HG03571 (cell line): ENCODE measurements around the gene SPRED3.
A peak's percentile ranks its signal among the peaks of the same experiment; 100 is the strongest.
"Not testable (repeated sequence)": the region's sequence is repeated elsewhere in the genome, so short reads cannot be mapped to it uniquely, and the experiment has no call there.

Experiments
- ATAC-seq: cut with Tn5 transposase; IDR thresholded peaks from one replicate; pipeline ENCODE4 v1.9.1; 2021; ENCODE audit not compliant: unreplicated experiment

Gene SPRED3

DNA sequence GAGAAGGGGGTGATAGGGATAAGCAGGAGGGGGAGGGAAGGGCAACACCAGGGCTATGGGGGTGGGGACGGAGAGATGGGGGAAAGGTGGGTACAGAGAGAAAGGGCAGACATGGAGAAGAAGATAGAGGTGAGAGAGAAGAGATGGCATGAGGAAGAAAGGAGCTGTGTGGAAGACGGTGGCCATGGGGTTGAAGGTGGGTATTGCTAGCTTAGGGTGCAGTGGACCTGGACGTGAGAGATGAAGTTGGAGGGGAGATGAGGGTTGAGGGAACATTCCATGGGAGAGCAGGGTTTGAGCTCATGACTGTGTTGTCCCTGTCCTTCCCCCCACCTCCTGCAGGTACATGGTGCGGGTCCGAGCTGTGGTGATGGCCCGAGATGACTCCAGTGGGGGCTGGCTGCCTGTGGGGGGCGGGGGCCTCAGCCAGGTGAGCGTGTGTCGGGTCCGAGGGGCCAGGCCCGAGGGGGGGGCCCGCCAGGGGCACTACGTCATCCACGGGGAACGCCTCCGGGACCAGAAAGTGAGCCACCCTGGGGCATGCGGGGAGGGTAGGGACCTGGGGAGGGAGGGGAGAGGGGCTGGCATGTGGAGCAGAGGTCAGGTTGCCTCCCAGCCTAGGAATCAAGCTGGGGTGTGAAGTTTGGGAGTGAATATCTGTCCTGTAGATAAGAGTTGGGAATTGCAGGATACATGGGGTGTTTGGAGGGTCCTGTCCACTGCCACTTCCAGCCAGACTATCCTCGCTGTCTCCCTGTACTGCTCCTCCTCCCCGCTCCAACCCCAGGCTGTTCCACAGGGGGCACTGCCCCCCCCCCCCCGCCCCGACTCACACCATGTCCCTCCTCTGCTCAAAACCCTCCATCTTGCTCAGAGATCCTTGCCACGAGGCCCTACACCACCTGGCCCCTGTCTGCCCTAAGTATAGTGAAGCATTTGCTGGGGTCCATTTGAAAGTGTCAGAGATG lies 1.7 kb downstream of the SPRED3 start:
- no peak for ATAC-seq

DNA sequence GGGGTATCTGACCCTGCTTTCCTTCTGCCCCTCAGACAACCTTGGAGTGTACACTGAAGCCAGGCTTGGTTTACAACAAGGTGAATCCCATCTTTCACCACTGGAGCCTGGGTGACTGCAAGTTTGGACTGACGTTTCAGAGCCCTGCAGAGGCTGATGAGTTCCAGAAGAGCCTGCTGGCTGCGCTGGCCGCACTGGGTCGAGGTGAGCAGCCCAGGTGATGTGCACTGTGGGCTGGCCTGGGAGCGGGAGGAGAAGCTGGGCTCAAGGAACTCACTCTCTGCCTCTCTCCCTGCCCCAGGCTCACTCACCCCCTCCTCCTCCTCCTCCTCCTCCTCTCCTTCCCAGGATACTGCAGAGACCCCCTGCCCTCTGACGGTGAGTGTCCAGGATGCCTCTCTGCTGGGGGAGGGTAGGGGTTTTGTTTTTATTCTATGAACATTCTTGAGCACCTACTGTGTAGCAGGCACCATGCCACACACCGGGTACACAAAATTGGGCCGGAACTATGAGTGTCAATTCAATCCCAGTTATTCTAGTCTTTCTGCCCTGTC lies 3.5 kb downstream of the SPRED3 start:
- no peak for ATAC-seq

DNA sequence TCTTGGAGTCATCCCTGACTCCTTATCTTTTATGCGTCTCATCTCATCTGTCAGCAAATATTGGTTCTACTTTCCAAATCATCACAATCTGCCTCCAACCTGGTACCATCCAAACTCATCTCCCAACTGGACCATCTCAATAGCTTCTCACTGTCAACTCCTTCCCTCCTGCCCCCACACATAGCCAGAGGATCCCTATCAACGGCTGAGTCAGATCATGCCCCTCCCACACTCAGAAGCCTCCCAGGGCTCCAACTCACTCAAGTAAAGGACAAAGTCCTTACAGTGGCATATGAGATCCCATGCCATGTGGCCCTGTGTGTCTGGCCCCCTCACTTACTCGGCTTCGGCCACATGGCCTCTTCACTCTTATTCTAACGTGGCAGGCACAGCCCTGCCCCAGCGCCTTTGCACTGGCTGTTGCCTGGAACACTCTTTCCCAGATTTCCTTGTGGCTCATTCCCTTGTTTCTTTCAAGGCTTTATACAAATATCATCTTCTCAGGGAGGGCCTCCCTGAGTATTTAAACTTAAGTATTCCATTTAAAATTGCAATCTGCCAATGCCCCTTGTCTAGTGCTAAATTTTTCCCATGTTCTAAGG lies 4.3 kb downstream of the SPRED3 start:
- ATAC-seq = no peak

DNA sequence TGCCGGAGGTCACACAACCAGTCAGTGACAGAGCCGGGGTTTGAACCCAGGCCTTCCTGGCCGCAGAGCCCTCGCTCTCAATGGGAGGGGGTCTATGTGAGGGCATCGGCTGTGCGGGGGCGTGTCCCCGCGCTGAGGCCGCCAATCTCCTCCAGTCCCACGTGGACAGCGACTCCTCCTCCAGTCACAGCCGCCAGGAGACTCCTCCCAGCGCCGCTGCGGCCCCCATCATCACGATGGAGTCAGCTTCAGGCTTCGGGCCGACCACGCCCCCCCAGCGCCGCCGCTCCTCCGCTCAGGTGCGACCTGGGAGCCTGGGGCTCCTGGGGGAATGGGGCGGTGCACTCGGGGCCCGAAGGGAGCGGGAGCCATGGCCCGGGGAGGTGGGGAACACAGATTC lies 6.0 kb downstream of the SPRED3 start:
- ATAC-seq = no peak

DNA sequence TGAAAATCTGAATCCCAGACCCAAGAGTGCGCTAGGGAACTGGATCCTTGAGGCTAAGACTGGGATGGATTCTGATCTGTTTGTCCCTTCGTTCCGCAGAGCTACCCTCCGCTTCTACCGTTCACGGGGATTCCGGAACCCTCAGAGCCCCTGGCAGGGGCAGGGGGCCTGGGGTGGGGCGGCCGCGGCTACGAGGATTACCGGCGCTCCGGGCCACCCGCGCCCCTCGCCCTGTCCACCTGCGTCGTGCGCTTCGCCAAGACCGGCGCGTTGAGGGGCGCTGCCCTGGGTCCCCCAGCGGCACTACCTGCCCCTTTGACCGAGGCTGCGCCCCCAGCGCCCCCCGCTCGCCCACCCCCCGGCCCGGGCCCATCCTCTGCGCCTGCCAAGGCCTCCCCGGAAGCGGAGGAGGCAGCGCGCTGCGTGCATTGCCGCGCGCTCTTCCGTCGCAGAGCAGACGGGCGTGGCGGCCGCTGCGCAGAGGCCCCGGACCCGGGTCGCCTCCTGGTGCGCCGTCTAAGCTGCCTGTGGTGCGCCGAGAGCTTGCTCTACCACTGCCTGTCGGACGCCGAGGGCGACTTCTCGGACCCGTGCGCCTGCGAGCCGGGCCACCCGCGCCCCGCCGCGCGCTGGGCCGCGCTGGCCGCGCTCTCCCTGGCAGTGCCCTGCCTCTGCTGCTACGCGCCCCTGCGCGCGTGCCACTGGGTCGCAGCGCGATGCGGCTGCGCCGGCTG lies 7.1 kb downstream of the SPRED3 start:
- ATAC-seq = no peak

DNA sequence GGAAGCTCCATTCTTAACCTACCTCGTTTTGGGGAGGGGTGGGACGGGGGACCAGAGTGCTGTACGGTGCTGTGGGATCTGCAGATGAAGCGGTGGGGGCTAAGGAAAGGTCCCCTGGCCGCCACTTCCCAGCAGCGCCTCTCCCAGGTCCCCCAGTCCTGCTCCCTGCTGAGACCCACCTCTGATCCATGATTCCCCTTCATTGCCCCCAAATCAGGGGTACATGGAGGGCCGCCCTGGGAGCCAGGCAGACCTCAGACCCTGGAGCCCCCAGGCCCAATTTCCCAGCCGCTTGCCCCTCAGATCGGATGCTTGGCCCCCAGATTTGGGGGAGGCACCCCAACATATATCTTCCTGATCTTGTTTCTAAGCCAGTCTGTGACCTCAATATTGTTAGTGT lies 10.6 kb downstream of the SPRED3 start:
- no peak for ATAC-seq

DNA sequence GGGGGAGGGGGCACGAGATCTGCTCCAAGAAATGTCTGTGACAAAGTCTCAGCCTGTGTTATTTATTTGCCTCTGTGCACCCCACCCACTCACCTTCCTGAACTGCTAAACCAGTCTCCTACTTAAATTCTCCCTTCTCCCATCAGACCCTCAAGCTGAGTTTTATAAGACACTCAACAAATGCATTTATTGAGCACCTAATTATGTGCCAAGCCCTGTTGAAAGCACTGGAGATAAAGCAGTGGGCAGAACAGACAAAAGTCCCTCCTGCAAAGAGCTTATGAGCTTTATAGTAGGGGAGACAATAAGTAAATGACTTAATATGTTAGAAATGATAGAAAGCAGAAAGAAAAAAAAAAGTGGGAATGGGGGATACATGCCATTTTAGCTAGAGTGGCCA lies 11.0 kb downstream of the SPRED3 start:
- ATAC-seq = no peak

DNA sequence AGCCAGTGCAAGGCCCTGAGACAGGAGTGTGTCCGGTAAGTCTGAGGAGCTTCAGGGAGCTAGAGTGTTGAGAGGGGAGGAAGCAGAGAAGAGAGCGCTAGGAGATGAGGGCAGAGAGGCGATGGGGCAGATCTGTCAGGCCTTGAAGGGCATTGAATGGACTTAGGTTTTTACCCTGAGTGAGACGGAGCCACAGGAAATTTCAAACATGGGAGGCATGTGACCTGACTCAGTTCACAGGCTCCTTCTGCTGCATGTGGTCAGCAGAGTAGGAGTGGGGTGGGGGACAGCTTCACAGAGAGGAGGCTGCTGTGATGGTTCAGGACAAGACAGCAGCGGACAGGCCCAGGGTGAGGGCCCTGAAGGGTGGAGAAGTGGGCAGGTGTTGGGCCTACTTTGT lies 11.9 kb downstream of the SPRED3 start:
- no peak for ATAC-seq

DNA sequence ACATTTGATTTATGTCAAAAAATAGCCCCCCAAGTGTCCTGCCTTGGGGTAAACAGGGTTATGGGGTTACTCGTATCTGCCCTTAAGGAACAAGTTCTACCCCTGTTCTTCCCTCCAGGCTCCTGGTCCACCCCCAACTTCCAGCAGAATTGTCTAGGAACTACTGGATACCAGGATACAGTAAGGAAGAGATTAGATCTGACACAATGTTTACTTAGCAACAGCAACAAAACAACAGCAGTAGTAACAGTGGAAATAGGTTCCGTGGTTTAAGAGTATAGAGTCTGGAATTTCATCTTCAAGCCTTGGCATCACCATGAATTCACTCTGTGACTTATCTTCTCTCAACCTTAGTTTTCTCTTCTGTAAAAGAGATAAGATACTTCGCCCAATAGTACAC lies 12.7 kb downstream of the SPRED3 start:
- no peak for ATAC-seq

DNA sequence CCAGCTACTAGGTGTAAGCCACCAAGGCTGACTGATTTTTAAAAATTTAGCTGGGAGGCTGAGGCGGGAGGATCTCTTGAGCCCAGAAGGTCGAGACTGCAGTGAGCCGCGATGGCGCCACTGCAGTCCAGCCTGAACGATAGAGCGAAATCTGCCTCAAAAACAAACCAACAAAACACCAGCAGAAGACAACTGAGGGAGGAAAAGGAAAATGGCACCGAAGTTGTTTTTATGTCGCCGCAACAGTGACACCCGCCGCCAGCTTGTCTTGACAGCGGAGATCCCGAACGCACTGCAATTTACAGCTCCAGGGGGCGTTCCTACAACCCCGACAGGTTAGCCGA lies 14.1 kb downstream of the SPRED3 start:
- no peak for ATAC-seq

DNA sequence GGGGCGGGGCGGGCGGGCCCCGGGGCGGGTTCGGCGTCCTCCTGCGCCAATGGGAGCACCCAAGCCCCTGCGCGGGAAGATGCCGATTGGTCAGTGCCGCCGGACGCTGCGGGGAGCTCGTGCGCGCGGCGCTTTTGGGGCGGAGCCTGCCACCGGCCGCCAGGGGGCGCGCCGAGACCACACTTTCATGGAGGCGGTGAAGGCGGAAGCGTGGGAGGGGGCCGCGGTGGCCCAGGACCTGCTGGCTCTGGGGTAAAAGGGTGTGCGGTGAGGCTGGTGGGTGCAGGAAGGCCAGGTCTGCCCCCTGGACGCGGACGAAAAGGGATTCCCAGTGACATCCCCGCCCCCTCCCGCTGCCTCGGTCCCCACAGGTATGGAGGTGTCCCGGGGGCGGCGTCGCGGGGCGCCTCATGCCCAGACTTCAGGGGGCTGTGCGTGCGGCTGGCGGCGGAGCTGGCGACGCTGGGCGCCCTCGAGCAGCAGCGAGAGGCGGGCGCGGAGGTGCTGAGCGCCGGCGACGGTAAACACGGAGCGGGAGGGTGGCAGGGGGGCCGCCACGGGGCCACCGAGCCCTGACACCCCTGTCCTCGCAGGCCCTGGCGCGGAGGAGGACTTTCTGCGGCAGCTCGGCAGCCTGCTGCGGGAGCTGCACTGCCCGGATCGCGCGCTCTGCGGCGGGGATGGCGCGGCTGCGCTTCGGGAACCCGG lies 14.6 kb downstream of the SPRED3 start, which contains the start of gene FAM98C:
Gene FAM98C, plus strand, starts transcription at position 127 of the 708 bp plus-strand sequence. Its CDS starts 61 bp downstream, at position 188.
- ATAC-seq = peak; percentile 75

DNA sequence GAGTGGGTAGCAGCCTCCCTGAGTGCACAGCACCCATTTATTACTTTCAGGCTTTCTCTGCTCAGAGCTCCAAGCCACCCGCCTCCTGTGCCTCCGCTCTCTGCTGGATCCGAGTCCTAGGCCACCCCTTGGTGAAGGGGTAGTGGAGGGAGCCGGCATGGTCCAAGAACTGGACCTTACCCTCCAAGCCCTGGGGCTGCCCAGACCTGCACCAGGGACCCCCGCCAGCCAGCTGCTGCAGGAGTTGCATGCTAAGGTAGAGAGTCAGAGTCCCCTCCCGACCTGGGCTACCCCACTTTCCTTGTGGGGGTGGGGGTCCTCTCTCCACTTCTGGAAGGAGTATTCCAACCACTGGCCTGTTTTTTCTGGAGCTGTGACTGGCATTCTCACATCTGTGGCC lies 16.4 kb downstream of the SPRED3 start:
- ATAC-seq = no peak

DNA sequence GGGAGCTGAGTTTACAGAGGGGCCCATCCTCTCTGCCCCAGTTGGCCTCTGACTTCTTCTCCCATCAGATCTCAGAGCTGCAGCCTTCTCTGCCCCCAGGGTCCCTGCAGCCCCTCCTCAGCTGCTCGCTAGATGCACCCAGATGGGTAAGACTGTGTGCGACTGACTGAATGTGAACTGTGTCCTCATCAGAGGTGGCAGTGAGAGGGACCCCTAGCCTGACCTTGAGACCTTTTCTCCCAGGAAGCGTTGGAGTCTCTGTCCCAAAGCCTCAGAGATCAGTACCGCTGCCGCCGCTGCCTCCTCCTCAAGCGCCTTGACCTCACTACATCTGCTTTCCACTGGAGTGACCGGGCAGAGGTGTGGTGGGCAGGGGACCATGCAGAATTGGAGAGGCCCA lies 16.8 kb downstream of the SPRED3 start:
- no peak for ATAC-seq

DNA sequence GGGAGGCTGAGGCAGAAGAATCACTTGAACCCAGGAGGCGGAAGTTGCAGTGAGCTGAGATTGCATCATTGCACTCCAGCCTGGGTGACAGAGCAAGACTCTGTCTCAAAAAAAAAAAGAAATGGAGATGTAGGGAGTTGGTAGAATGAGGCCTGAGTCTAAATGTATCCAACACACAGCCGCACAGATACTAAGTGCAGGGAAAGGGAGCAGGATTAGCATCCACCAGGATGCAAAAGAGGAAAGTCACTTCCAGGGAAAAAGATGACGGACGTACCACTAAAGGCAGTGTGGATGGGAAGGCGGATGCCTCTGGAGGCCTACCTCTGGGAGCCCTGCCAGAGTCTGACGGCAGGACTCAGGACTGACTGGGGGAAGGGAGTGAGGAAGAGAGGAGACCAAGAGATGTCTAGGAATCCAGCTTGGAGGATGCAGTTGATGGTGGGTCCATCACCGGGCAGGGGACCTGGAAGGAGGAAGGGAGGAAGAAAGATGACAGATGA lies 21.2 kb downstream of the SPRED3 start:
- ATAC-seq = no peak

DNA sequence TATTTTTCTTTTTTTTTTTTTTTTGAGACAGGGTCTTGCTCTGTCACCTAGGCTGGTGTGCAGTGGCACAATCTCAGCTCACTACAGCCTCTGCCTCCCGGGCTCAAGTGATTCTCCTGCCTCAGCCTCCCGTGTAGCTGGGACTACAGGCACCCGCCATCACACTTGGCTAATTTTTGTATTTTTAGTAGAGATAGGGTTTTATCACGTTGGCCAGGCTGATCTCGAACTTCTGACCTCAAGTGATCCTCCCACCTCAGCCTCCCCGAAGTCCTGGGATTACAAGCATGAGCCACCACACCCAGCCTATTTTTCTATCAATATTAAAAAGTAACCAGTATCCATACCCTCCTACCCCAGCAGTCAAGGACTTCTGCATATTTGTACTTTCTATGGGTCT lies 21.9 kb downstream of the SPRED3 start:
- ATAC-seq = not testable (repeated sequence)

DNA sequence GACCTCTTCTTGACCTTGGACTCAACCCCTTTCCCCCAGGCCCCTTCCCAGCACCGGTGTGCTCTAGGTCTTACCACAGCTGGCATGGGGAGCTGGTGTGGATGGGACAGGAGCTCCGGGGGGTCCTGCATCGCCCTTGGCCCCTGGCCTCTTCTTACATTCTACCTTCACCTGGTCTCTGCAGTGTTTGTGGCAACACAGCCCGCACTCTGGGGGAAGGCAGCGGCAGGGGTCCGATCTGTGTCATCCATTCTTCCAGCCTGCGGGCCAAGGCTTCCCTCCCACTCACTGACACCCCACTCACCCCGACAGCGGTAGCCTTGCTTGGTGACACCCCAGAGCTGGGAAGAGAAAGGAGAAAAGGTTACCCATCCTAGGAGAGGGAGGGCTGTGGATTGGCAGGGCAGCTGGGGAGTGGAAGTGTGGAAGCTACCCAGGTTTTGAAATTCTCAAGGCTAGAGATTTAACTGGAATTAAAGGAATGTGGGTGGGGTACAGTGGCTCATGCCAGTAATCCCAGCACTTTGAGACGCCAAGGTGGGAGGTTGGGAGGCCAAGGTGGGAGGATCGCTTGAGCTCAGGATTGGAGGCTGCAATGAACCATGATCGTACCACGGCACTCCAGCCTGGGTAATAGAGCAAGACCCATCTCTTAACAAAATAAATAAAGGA lies 22.7 kb downstream of the SPRED3 start:
- no peak for ATAC-seq

DNA sequence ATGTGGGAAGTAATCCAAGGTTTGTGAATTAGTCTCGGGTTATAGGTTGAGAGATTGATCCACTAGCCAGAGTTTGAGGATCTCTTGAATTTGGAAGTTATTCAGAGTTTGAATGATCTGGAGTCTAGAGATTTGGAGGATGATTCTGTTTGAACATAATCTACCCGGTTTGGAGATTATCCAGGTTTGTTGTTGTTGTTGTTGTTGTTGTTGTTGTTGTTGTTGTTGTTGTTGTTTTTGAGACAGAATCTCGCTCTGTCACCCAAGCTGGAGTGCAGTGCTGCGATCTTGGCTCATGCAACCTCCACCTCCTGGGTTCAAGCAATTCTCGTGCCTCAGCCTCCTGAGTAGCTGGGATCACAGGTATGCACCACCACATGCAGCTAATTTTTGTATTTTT lies 23.4 kb downstream of the SPRED3 start:
- not testable (repeated sequence) for ATAC-seq

DNA sequence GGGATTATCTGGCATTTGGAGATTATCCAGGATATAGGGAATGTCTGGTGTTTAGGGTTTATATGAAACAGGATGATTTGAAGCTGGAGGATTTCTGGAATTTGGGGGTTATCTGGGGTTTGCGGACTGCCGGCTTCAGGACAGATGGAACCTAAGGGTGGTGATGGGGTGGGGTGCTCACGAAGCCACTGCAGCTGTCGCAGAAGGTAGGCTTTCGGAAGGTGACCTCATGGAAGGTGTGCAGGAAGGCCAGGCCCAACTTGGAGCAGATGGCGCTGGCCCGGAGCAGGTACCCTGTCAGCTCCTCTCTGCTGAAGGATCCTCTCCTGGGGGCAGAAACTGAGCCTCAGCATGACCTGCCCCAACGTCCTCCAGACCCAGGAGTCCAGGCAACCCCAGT lies 24.0 kb downstream of the SPRED3 start:
- ATAC-seq = no peak

DNA sequence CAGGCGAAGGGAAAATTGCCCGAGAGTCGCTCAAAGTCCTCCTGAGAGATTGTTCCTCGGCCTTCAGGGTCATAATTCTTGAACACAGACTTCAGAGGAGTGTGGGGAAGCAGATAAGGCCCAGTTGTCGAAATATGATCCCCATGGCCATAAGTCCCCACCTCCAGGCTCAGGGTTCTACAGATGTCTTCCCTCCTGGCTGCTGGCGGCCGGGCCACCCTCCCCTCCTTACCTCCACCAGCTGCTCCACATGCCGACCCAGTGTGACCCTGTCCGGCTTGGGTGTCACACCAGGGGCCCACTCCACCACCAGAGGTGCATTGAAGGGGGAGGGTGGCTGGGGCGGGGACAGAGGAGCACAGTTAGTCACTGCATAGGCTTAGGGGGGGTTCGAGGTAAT lies 24.5 kb downstream of the SPRED3 start:
- ATAC-seq = no peak

DNA sequence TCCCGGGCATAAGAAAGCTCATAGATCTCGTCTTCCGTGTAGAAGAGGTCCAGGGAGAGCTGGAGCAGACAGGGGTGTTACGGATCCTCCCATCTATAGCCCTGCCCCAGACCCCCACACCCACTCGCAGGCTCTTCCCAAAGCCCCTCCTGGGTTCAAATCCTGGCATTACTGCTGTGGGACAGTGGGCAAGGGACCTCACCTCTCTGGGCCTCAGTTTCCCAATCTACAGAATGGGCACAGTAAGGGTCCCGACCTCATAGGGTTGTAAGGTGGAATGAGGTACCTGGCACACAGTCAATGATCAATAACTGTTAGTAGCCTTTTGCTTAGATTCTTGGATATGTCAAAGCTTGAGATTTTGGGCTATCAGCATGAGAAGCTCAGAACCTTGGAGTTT lies 24.9 kb downstream of the SPRED3 start:
- no peak for ATAC-seq
